WTC11 (cell line): ENCODE results near the gene AGBL5. TPM values are rescaled to one million over a fixed set of nuclear protein-coding genes. Genes with fewer than 3 reads are reported as not detected.

Source experiments
- ATAC-seq: fragments of 200-7000 bp; cut with Tn5 transposase; 2 replicates; pipeline ENCODE4 v1.10.0; 2021; ENCODE audit warnings: mild to moderate bottlenecking, moderate library complexity
- CTCF ChIA-PET: fragments of 300-600 bp; sonication (Branson Sonifier 250); formaldehyde crosslinking; loops from one replicate; lab custom pipeline; 2021; ENCODE audit warnings: antibody characterized with exemption; lab: Charles Lee
- POLR2A ChIA-PET: fragments of 350-600 bp; sonication (Branson Sonifier 250); formaldehyde crosslinking; loops from one replicate; lab custom pipeline; 2021; ENCODE audit warnings: antibody characterized with exemption; lab: Charles Lee
- DNase-seq: peaks from one replicate; pipeline ENCODE4 v3.0.0; 2021; ENCODE audit warnings: low spot score
- H3K27ac Mint-ChIP-seq: 2 replicates; pipeline ENCODE4 v1.8.0; 2021; ENCODE audit warnings: mixed read lengths
- H3K27me3 Mint-ChIP-seq: 2 replicates; pipeline ENCODE4 v1.8.0; 2021; ENCODE audit warnings: low read depth, mild to moderate bottlenecking, moderate library complexity, mixed read lengths
- H3K36me3 Mint-ChIP-seq: 2 replicates; pipeline ENCODE4 v1.8.0; 2021; ENCODE audit warnings: mixed read lengths
- H3K4me1 Mint-ChIP-seq: 2 replicates; pipeline ENCODE4 v1.8.0; 2022; ENCODE audit warnings: mixed read lengths
- H3K4me3 Mint-ChIP-seq: 2 replicates; pipeline ENCODE4 v1.8.0; 2021; ENCODE audit warnings: mild to moderate bottlenecking, moderate library complexity, mixed read lengths
- H3K9me3 Mint-ChIP-seq: 2 replicates; pipeline ENCODE4 v1.8.0; 2021; ENCODE audit warnings: mixed read lengths
- CREB1 ChIP-seq: sonication (generic); formaldehyde crosslinking; IDR thresholded peaks from 2 replicates; pipeline ENCODE4 v1.8.0; 2023; ENCODE audit warnings: mild to moderate bottlenecking, missing genetic modification reagents
- CTCF ChIP-seq: fragments of 200-600 bp; IDR thresholded peaks from 2 replicates; pipeline ENCODE4 v1.8.0; 2022; ENCODE audit warnings: antibody characterized with exemption
- E2F4 ChIP-seq: sonication (generic); formaldehyde crosslinking; IDR thresholded peaks from 2 replicates; pipeline ENCODE4 v1.8.1; 2022; ENCODE audit warnings: low read depth, mild to moderate bottlenecking, moderate library complexity, missing genetic modification reagents, borderline replicate concordance
- EMX1 ChIP-seq: fragments of 250-450 bp; sonication (Bioruptor Pico); IDR thresholded peaks from 2 replicates; pipeline ENCODE4 v1.8.0; 2021; ENCODE audit warnings: mild to moderate bottlenecking
- ERG ChIP-seq: fragments of 250-450 bp; sonication (Bioruptor Pico); IDR thresholded peaks from 2 replicates; pipeline ENCODE4 v1.8.0; 2021; ENCODE audit warnings: mild to moderate bottlenecking
- MYBL2 ChIP-seq: sonication (generic); formaldehyde crosslinking; IDR thresholded peaks from 2 replicates; pipeline ENCODE4 v1.8.1; 2023; ENCODE audit warnings: mild to moderate bottlenecking, moderate library complexity, missing genetic modification reagents
- NR1H2 ChIP-seq: sonication (generic); formaldehyde crosslinking; IDR thresholded peaks from 2 replicates; pipeline ENCODE4 v1.9.0; 2021; ENCODE audit warnings: mild to moderate bottlenecking, moderate library complexity, missing genetic modification reagents
- NR3C1 ChIP-seq: sonication (generic); formaldehyde crosslinking; conservative IDR thresholded peaks from 2 replicates; pipeline ENCODE4 v1.8.1; 2023; ENCODE audit warnings: low read depth, mild to moderate bottlenecking, missing genetic modification reagents
- ZNF232 ChIP-seq: sonication (generic); formaldehyde crosslinking; IDR thresholded peaks from 2 replicates; pipeline ENCODE4 v1.8.0; 2022; ENCODE audit warnings: mild to moderate bottlenecking, missing genetic modification reagents
- ZNF512 ChIP-seq: sonication (generic); formaldehyde crosslinking; IDR thresholded peaks from 2 replicates; pipeline ENCODE4 v1.8.1; 2022; ENCODE audit warnings: missing genetic modification reagents, borderline replicate concordance
- ZNF532 ChIP-seq: fragments of 250-450 bp; sonication (Bioruptor Pico); IDR thresholded peaks from 2 replicates; pipeline ENCODE4 v1.9.0; 2021; ENCODE audit warnings: mild to moderate bottlenecking, borderline replicate concordance
- total RNA-seq: library from RNA; stranded (reverse); gene quantifications from 3 replicates; pipeline ENCODE4 v1.2.3, GENCODE V29; 2021
- TF ChIP-seq, protein P1 (sequence below): fragments of 250-450 bp; sonication (Bioruptor Pico); IDR thresholded peaks from 2 replicates; pipeline ENCODE4 v1.9.0; 2021; ENCODE audit warnings: mild to moderate bottlenecking
- TF ChIP-seq, protein P2 (sequence below): fragments of 250-450 bp; sonication (Bioruptor Pico); IDR thresholded peaks from 2 replicates; pipeline ENCODE4 v1.9.0; 2021; ENCODE audit warnings: mild to moderate bottlenecking

Gene AGBL5
- total RNA-seq, 1 experiment from 2014 or later: 43.0 TPM

- TF ChIP-seq, protein P1, sequence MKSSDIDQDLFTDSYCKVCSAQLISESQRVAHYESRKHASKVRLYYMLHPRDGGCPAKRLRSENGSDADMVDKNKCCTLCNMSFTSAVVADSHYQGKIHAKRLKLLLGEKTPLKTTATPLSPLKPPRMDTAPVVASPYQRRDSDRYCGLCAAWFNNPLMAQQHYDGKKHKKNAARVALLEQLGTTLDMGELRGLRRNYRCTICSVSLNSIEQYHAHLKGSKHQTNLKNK (CRISPR knock-in tag): no peak
Observed at GRCh38 chr2:27009716-27010115, 41.8 kb upstream of the AGBL5 start (continued).

DNA sequence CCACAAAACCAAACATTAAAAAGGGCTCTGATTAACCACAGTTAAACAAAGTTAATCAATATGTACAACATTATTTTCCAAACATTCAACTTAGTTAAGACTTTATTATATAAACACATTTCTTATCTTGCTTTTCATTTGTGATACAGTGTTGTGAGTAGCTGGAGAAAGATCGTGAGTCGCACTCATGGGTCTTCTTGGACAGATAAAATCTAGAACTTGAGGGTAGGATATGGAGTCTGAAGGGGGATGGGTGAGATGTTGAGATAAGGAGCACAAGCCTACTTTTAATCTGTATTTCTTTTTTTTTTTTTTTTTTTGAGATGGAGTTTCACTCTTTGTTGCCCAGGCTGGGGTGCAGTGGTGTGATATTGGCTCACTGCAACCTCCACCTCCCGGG is 41.3 kb upstream of the AGBL5 start:
- H3K9me3 Mint-ChIP-seq: peaks cover 24% of the 10 kb centered on the region
- no peak overlapping the region for H3K4me3 Mint-ChIP-seq
- no peak overlapping the region for H3K27ac Mint-ChIP-seq
- ATAC-seq (no peak), DNase-seq (no peak)
- H3K4me1 Mint-ChIP-seq: no peaks in the 10 kb centered on the region
- ChIA-PET POLR2A (no interaction called here), CTCF (interaction anchor here (0.5 to 2.8 kb wide), 7 partner anchors 11 to 164 kb away, joined by 3 to 22 read pairs (median 4); no protein-coding TSS in a partner anchor)
- H3K27me3 Mint-ChIP-seq: peaks cover 11% of the 10 kb centered on the region; the same call in 1 of the 2 replicates
- peaks cover 21% of the 10 kb centered on the region for H3K36me3 Mint-ChIP-seq
- no peak for TF ChIP-seq NR3C1 (CRISPR knock-in tag)
- TF ChIP-seq ERG (CRISPR knock-in tag): no peak

DNA sequence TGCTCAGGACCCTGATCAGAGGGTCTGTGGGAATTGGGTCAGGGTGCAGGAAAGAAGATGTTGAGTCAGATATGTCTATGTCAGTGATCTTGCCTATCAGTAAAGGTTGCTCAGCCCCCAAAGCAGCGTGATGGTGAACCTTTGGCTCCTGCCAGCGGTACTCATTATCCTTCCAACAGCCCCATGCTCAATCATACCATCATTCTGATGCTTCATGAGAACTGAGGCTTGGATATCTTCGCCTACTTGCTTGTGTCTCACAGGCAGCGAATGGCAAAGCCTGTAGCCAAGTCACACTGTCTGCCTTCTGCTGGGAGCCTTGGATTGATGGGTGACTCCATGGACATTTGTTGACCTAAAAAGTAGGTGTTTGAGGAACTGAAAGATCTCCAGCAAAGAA is 37.7 kb upstream of the AGBL5 start:
- ATAC-seq (no peak), DNase-seq (no peak)
- Mint-ChIP-seq H3K36me3 (peaks cover 21% of the 10 kb centered on the region), H3K27me3 (peaks cover 11% of the 10 kb centered on the region; the same call in 1 of the 2 replicates), H3K9me3 (peaks cover 22% of the 10 kb centered on the region), H3K4me1 (peaks cover 8% of the 10 kb centered on the region), H3K4me3 (no peak overlapping the region), H3K27ac (no peak overlapping the region)
- TF ChIP-seq EMX1 (CRISPR knock-in tag) (no peak), MYBL2 (no peak)
- ChIA-PET CTCF (interaction anchor here (1.4 to 5.7 kb wide), 4 partner anchors 11 to 168 kb away, joined by 4 to 155 read pairs (median 10); partner anchors contain the start of gene DPYSL5), POLR2A (no interaction called here)

DNA sequence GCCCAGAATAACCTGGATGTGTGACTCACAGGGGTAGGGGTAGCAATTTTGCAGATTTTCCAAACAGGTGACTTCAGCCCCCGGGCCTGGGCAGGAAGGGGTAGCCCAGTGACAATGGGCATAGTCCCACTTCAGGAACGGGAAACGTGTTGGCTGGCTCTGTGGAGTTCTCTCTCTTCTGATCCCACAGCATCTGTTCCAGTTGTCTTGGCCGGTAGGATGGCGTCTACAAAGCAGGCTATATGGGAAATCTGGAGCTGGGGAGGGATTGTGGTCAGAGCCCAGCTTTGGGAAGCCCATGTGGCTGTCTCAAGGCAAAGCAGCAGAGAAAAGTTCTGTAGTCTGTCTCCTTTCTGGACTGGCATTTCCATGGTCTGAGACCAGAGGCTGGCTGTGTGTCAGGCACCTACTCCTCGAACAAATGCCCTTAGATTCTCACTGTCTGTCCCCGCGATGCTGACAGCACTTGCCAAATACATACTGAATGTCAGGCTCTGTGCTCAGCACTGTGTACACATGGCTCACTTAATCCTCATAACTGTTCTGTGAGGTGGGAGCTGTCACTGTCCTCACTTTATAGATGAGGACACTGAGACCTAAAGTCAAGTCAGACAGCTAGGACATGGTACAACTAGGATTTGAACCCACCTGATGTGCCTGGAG is 36.6 kb upstream of the AGBL5 start:
- ATAC-seq (no peak), DNase-seq (no peak)
- Mint-ChIP-seq H3K9me3 (peaks cover 21% of the 10 kb centered on the region), H3K36me3 (peaks cover 21% of the 10 kb centered on the region), H3K4me1 (peaks cover 8% of the 10 kb centered on the region), H3K27me3 (peaks cover 11% of the 10 kb centered on the region; the same call in 1 of the 2 replicates), H3K4me3 (no peak overlapping the region), H3K27ac (no peak overlapping the region; the same call in 1 of the 2 replicates)
- ChIA-PET POLR2A (no interaction called here), CTCF (interaction anchor here (0.9 to 6.9 kb wide), 4 partner anchors 12 to 167 kb away, joined by 3 to 596 read pairs (median 101); partner anchors contain the start of genes DPYSL5 and MAPRE3)
- TF ChIP-seq, protein P1 (CRISPR knock-in tag): no peak
- TF ChIP-seq NR1H2 (CRISPR knock-in tag) (no peak), CTCF (no peak), E2F4 (CRISPR knock-in tag) (no peak), CREB1 (CRISPR knock-in tag) (no peak), ZNF232 (no peak), ZNF532 (no peak), ZNF512 (CRISPR knock-in tag) (no peak)
- TF ChIP-seq, protein P2, sequence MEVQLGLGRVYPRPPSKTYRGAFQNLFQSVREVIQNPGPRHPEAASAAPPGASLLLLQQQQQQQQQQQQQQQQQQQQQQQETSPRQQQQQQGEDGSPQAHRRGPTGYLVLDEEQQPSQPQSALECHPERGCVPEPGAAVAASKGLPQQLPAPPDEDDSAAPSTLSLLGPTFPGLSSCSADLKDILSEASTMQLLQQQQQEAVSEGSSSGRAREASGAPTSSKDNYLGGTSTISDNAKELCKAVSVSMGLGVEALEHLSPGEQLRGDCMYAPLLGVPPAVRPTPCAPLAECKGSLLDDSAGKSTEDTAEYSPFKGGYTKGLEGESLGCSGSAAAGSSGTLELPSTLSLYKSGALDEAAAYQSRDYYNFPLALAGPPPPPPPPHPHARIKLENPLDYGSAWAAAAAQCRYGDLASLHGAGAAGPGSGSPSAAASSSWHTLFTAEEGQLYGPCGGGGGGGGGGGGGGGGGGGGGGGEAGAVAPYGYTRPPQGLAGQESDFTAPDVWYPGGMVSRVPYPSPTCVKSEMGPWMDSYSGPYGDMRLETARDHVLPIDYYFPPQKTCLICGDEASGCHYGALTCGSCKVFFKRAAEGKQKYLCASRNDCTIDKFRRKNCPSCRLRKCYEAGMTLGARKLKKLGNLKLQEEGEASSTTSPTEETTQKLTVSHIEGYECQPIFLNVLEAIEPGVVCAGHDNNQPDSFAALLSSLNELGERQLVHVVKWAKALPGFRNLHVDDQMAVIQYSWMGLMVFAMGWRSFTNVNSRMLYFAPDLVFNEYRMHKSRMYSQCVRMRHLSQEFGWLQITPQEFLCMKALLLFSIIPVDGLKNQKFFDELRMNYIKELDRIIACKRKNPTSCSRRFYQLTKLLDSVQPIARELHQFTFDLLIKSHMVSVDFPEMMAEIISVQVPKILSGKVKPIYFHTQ (CRISPR knock-in tag): no peak
